Effector CD4-positive, alpha-beta T cell (primary cell): ENCODE measurements around the gene SLC9B1.
A peak's percentile ranks its signal among the peaks of the same experiment; 100 is the strongest.

Source experiments
- DNase-seq: peaks from one replicate; pipeline ENCODE4 v3.0.0-alpha.2; 2020
- total RNA-seq: gene quantifications from one replicate; lab custom pipeline; 2026; lab: John Stamatoyannopoulos, UW

The SLC9B1 gene
- total RNA-seq: 3.2 reads per million, percentile 12 among the genes with 10 or more reads in this experiment

GRCh38 chr4:103019308-103020124, at the start of gene SLC9B1:
Gene SLC9B1, minus strand, starts transcription at chr4:103019705. Its CDS starts 27,994 bp downstream, at chr4:102991711.
- peak; percentile 91 for DNase-seq

GRCh38 chr4:103067841-103068547, 48.5 kb upstream of the SLC9B1 start:
- DNase-seq: no peak

GRCh38 chr4:103060453-103061148, 41.1 kb upstream of the SLC9B1 start:
- DNase-seq: no peak

GRCh38 chr4:103054030-103054429, 34.5 kb upstream of the SLC9B1 start:
- no peak for DNase-seq

- DNase-seq: no peak
Observed at GRCh38 chr4:103052779-103053178, 33.3 kb upstream of the SLC9B1 start.

GRCh38 chr4:103052145-103052544, 32.6 kb upstream of the SLC9B1 start:
- DNase-seq: no peak

GRCh38 chr4:103050736-103051436, 31.4 kb upstream of the SLC9B1 start:
- no peak for DNase-seq

- peak; percentile 25 for DNase-seq
Observed at GRCh38 chr4:103046416-103047290, 27.1 kb upstream of the SLC9B1 start.

- DNase-seq: no peak
Observed at GRCh38 chr4:103044183-103044582, 24.7 kb upstream of the SLC9B1 start.

- DNase-seq: no peak
Observed at GRCh38 chr4:103036169-103036568, 16.7 kb upstream of the SLC9B1 start.

GRCh38 chr4:103032574-103032973, 13.1 kb upstream of the SLC9B1 start:
- no peak for DNase-seq

GRCh38 chr4:103030791-103031190, 11.3 kb upstream of the SLC9B1 start:
- no peak for DNase-seq

GRCh38 chr4:103029300-103029699, 9.8 kb upstream of the SLC9B1 start:
- no peak for DNase-seq

GRCh38 chr4:103026868-103027267, 7.4 kb upstream of the SLC9B1 start:
- DNase-seq: no peak

GRCh38 chr4:103024996-103025395, 5.5 kb upstream of the SLC9B1 start:
- no peak for DNase-seq

GRCh38 chr4:103021120-103021519, 1.6 kb upstream of the SLC9B1 start:
- DNase-seq: no peak

GRCh38 chr4:103018391-103019307, 856 bp downstream of the SLC9B1 start:
- DNase-seq: no peak

- DNase-seq: no peak
Observed at GRCh38 chr4:103012551-103012950, 7.0 kb downstream of the SLC9B1 start.

- DNase-seq: no peak
Observed at GRCh38 chr4:103012060-103012459, 7.4 kb downstream of the SLC9B1 start.

GRCh38 chr4:103011378-103012025, 8.0 kb downstream of the SLC9B1 start:
- no peak for DNase-seq
